ENCODE data around the gene ZSCAN16.

GRCh38 chr6:28117386-28118050 is 6.9 kb upstream of the ZSCAN16 start:
- TF ChIP-seq KAT2A (conservative IDR thresholded peaks at IDR 0.05; ENCODE audit: control insufficient read depth, low read depth, low read length) (no peak), ZNF592 (IDR thresholded peaks at IDR 0.05) (no peak), CHD2 (IDR thresholded peaks at IDR 0.05; ENCODE audit: borderline replicate concordance, low read depth, low read length) (no peak), CTCF (IDR thresholded peaks at IDR 0.05 in 2 of 3, conservative IDR thresholded peaks at IDR 0.05 in 1 of 3; ENCODE audit: control insufficient read depth in 2 of 3, extremely low read depth in 1 of 3, insufficient read depth in 1 of 3, low read depth in 3 of 3, low read length in 3 of 3) (peak in 1 of 3 experiments; percentile 19; a peak in 2 of 6 replicates), GABPA (IDR thresholded peaks at IDR 0.05; ENCODE audit: low read depth) (no peak), PRDM15 (CRISPR knock-in tag; IDR thresholded peaks at IDR 0.05) (no peak), SREBF2 (IDR thresholded peaks at IDR 0.05; ENCODE audit: low read length) (no peak), POLR2AphosphoS5 (IDR thresholded peaks at IDR 0.05; ENCODE audit: low read length) (no peak), FOXM1 (IDR thresholded peaks at IDR 0.05; ENCODE audit: low read depth, low read length) (no peak), TBL1XR1 (IDR thresholded peaks at IDR 0.05; ENCODE audit: low read depth, low read length) (no peak), BRCA1 (IDR thresholded peaks at IDR 0.05; ENCODE audit: low read depth, low read length) (no peak), SP1 (IDR thresholded peaks at IDR 0.05; ENCODE audit: low read depth, low read length) (no peak), EZH2 (IDR thresholded peaks at IDR 0.05; ENCODE audit: borderline replicate concordance, control insufficient read depth, low read depth, low read length) (no peak)

Measured in GM12878 (cell line).